Karpas-422 (cell line): ENCODE measurements around the gene HSPBAP1. TPM values are rescaled to one million over a fixed set of nuclear protein-coding genes. Genes with fewer than 3 reads are reported as not detected.
A peak's percentile ranks its signal among the peaks of the same experiment; 100 is the strongest.

ENCODE experiments used
- DNase-seq: peaks from one replicate; pipeline ENCODE4 v3.0.0-alpha.2; 2015
- H2AFZ ChIP-seq: fragments of 200-600 bp; sonication (generic); 2 replicates; pipeline ENCODE4 v1.6.1; 2014; ENCODE audit warnings: antibody characterized with exemption, low read length, mixed read lengths
- H3K27ac ChIP-seq: fragments of 200-600 bp; sonication (generic); 2 replicates; pipeline ENCODE4 v1.5.1; 2014; ENCODE audit warnings: mild to moderate bottlenecking, low read length, moderate library complexity
- H3K27me3 ChIP-seq: fragments of 200-600 bp; sonication (generic); 2 replicates; pipeline ENCODE4 v1.6.1; 2014; ENCODE audit warnings: low read length, mixed read lengths
- H3K36me3 ChIP-seq: fragments of 200-600 bp; sonication (generic); 2 replicates; pipeline ENCODE4 v1.6.1; 2014; ENCODE audit warnings: low read length, mixed read lengths; ENCODE audit not compliant: insufficient read depth
- H3K4me1 ChIP-seq: fragments of 200-600 bp; sonication (generic); 2 replicates; pipeline ENCODE4 v1.6.1; 2014; ENCODE audit warnings: mild to moderate bottlenecking, low read length, mixed read lengths
- H3K4me2 ChIP-seq: fragments of 200-600 bp; sonication (generic); 2 replicates; pipeline ENCODE4 v1.6.1; 2014; ENCODE audit warnings: low read length, low read depth, mild to moderate bottlenecking; ENCODE audit not compliant: poor library complexity, severe bottlenecking
- H3K4me3 ChIP-seq: fragments of 200-600 bp; sonication (generic); 2 replicates; pipeline ENCODE4 v1.5.1; 2014; ENCODE audit warnings: mild to moderate bottlenecking, antibody characterized with exemption, low read length, mixed read lengths
- H3K79me2 ChIP-seq: fragments of 200-600 bp; sonication (generic); 2 replicates; pipeline ENCODE4 v1.6.1; 2014; ENCODE audit warnings: mild to moderate bottlenecking, low read length, mixed read lengths
- H3K9ac ChIP-seq: fragments of 200-600 bp; sonication (generic); 2 replicates; pipeline ENCODE4 v1.6.0; 2014; ENCODE audit warnings: low read length
- H3K9me2 ChIP-seq: fragments of 200-600 bp; sonication (generic), shearing (Covaris generic); replicated peaks from 2 replicates; pipeline ENCODE4 v1.6.0; 2014; ENCODE audit warnings: mild to moderate bottlenecking, low read length, moderate library complexity; ENCODE audit not compliant: insufficient read depth
- H3K9me3 ChIP-seq: fragments of 300-700, 200-600 bp; sonication (generic); 2 replicates; pipeline ENCODE4 v1.6.1; 2014; ENCODE audit warnings: low read length, mixed read lengths
- H4K20me1 ChIP-seq: fragments of 200-600 bp; sonication (generic); 2 replicates; pipeline ENCODE4 v1.6.1; 2014; ENCODE audit warnings: mild to moderate bottlenecking, antibody characterized with exemption, low read length, low read depth; ENCODE audit not compliant: insufficient read depth
- total RNA-seq: library from RNA; depleted of rRNA; stranded (reverse); fragments of >200 nt; shearing (Covaris generic); gene quantifications from 2 replicates; pipeline ENCODE4 v1.2.3, GENCODE V29; 2014; ENCODE audit warnings: low replicate concordance

The HSPBAP1 gene
- total RNA-seq, 1 experiment from 2014 or later = 28.2 TPM

DNA sequence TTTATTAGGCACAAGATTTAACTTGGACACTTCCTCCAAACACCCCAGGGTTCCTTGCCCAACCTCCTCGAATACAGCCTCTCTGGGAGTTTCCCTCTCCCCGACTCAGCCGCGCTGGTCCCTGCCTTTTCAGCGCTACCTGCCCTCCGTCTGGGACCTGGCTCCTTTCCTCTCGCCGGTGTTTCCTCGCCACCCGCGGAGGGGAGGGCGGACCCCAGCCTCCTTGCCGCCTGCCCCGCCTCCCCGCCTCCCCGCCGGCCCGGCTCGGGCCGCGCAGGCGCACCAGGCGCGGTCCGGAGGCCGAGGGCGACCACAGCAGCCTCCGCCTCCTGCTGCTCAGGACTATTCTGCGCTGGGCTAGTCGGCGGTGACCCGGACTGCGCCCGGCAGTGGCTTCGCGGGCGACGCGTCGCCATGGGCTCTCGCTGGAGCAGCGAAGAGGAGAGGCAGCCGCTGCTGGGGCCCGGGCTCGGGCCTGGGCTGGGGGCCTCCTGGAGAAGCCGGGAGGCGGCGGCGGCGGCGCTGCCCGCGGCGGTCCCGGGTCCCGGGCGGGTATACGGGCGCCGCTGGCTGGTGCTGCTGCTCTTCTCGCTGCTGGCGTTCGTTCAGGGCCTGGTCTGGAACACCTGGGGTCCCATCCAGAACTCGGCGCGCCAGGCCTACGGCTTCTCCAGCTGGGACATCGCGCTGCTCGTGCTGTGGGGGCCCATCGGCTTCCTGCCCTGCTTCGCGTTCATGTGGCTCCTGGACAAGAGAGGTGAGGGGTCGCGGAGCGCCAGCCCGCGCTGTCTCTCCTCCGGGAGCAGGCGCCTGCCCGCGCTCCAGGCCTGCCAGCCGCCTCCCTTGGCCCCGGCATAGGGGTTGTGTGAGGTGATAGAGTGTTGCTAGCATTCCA, 1.4 kb upstream of the HSPBAP1 start, which contains the start of gene SLC49A4:
SLC49A4 (plus strand) TSS at position 291 of the 895 bp plus-strand sequence; CDS start at position 415, 124 bp downstream.
- Histone ChIP-seq H2AFZ (peak within 1 kb of the TSS; percentile 84), H4K20me1 (no peaks in the 10 kb centered on the region; the same call in 1 of the 2 replicates), H3K4me2 (peak within 1 kb of the TSS; percentile 97), H3K27me3 (no peaks in the 10 kb centered on the region), H3K9me2 (no peaks in the 10 kb centered on the region), H3K27ac (peak within 1 kb of the TSS; percentile 72), H3K79me2 (peaks cover 46% of the 10 kb centered on the region), H3K4me3 (peak within 1 kb of the TSS; percentile 71), H3K9me3 (no peaks in the 10 kb centered on the region), H3K4me1 (peaks cover 44% of the 10 kb centered on the region), H3K36me3 (0 out of 2 replicates have a peak, but pooled peaks cover 4% of the 10 kb centered on the region), H3K9ac (peak within 1 kb of the TSS; percentile 77)
- DNase-seq = peak; percentile 90

DNA sequence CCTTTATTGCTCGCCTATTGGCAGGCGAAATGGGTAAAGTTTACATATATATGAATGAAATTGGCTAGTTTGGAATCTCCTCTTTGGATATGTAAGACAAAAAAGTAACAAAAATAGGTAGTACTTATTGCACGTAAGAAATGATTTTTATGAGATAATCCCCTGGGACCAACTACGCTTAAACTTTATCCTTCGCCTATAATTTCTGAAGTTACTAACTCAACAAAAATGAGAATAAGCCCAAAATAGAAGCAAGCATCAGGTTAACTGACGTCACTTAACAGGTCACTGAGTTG, 800 bp upstream of the HSPBAP1 start:
- no peaks in the 10 kb centered on the region for H3K9me3 ChIP-seq
- H3K9me2 ChIP-seq = no peaks in the 10 kb centered on the region
- peak overlapping the region; percentile 72 for H3K27ac ChIP-seq
- H4K20me1 ChIP-seq = no peaks in the 10 kb centered on the region; the same call in 1 of the 2 replicates
- peak overlapping the region; percentile 84 for H2AFZ ChIP-seq
- H3K36me3 ChIP-seq = 0 out of 2 replicates have a peak, but pooled peaks cover 4% of the 10 kb centered on the region
- H3K79me2 ChIP-seq = peaks cover 52% of the 10 kb centered on the region
- peaks cover 47% of the 10 kb centered on the region for H3K4me1 ChIP-seq
- peak overlapping the region; percentile 71 for H3K4me3 ChIP-seq
- no peak for DNase-seq
- H3K4me2 ChIP-seq = peak overlapping the region; percentile 97
- no peaks in the 10 kb centered on the region for H3K27me3 ChIP-seq
- peak overlapping the region; percentile 77 for H3K9ac ChIP-seq

DNA sequence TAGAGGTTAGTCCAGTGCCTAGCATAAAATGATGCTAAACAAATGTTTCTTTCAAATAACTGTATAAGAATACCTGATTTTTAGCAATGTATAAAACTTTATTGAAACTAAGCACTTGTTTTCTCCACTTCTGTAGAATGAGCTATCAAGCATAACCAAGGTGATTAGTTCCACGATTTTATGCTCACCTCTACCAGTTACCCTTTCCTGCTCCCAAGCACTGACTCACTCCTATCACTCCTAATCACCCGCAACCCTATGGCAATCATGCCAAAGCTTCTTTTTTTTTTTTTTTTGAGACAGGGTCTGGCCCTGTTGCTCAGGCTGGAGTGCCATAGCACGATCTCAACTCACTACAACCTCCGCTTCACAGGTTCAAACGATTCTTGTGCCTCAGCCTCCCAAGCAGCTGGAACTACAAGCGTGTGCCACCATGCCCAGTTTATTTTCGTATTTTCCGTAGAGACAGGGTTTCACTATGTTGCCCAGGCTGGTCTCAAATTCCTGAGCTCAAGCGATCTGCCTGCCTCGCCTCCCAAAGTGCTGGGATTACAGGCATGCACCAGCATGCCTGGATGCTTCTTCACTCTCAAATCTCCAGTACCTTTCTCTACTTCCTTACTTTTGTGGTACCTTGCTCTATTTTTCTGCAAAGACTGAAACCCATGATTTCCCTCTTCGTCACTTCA, 3.9 kb downstream of the HSPBAP1 start:
- no peak overlapping the region for H2AFZ ChIP-seq
- no peaks in the 10 kb centered on the region for H3K27me3 ChIP-seq
- no peak overlapping the region for H3K9ac ChIP-seq
- no peak overlapping the region for H3K4me3 ChIP-seq
- no peaks in the 10 kb centered on the region for H3K9me3 ChIP-seq
- no peak overlapping the region for H3K4me2 ChIP-seq
- H3K4me1 ChIP-seq = peaks cover 37% of the 10 kb centered on the region
- H3K36me3 ChIP-seq = peaks cover 15% of the 10 kb centered on the region
- H3K27ac ChIP-seq = no peak overlapping the region
- no peaks in the 10 kb centered on the region for H3K9me2 ChIP-seq
- peaks cover 85% of the 10 kb centered on the region for H3K79me2 ChIP-seq
- no peaks in the 10 kb centered on the region for H4K20me1 ChIP-seq
- DNase-seq = no peak

DNA sequence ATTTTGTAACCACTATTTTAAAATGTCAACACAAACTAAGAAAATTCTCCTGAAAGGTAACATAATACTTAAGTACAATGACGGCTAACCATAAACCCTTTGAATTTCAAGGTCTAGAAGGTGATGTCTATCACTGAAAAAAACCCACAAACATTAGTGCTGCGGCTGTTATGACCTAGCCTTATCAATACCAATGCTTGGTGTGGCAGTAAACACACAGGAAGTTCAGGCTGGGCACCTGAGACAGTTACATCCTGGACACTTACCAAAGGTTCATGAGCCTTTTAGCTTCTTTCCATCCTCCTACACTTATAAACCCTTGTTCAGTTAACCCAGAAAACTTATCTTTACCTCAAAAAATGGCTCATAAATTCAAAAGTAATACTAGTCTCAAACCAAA, 5.8 kb downstream of the HSPBAP1 start:
- H3K79me2 ChIP-seq = peaks cover 95% of the 10 kb centered on the region
- H3K27me3 ChIP-seq = no peaks in the 10 kb centered on the region
- no peak overlapping the region for H3K27ac ChIP-seq
- no peaks in the 10 kb centered on the region for H3K9me3 ChIP-seq
- no peaks in the 10 kb centered on the region for H4K20me1 ChIP-seq
- no peak overlapping the region for H3K4me2 ChIP-seq
- no peak overlapping the region for H2AFZ ChIP-seq
- H3K9ac ChIP-seq = no peak overlapping the region
- no peak for DNase-seq
- no peaks in the 10 kb centered on the region for H3K9me2 ChIP-seq
- H3K4me3 ChIP-seq = no peak overlapping the region
- peaks cover 28% of the 10 kb centered on the region for H3K4me1 ChIP-seq
- H3K36me3 ChIP-seq = peaks cover 20% of the 10 kb centered on the region

DNA sequence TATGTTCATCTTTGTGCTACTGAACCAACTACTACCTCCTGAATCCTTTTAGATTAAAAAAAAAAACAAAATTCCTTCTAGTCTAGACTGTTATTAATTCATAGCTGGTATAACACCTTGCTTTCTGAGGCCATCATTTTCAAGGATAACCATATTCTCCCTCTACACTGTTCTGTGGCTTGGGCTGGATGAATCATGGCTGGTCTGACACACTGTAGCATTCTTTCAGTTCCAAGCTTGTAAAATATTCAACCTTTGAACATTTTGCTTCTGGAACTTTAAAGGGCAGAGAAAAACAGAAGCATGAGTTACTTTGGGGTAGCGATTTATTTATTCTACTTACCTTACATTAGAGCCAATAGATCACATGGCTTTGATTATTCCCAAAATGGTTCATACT, 7.6 kb downstream of the HSPBAP1 start:
- peaks cover 88% of the 10 kb centered on the region for H3K79me2 ChIP-seq
- H2AFZ ChIP-seq = no peak overlapping the region
- no peak overlapping the region for H3K4me3 ChIP-seq
- no peak overlapping the region for H3K9ac ChIP-seq
- no peaks in the 10 kb centered on the region for H3K9me3 ChIP-seq
- H3K27me3 ChIP-seq = no peaks in the 10 kb centered on the region
- H3K36me3 ChIP-seq = peaks cover 15% of the 10 kb centered on the region
- peaks cover 16% of the 10 kb centered on the region for H3K4me1 ChIP-seq
- DNase-seq = no peak
- no peaks in the 10 kb centered on the region for H4K20me1 ChIP-seq
- no peak overlapping the region for H3K27ac ChIP-seq
- H3K9me2 ChIP-seq = no peaks in the 10 kb centered on the region
- no peak overlapping the region for H3K4me2 ChIP-seq

DNA sequence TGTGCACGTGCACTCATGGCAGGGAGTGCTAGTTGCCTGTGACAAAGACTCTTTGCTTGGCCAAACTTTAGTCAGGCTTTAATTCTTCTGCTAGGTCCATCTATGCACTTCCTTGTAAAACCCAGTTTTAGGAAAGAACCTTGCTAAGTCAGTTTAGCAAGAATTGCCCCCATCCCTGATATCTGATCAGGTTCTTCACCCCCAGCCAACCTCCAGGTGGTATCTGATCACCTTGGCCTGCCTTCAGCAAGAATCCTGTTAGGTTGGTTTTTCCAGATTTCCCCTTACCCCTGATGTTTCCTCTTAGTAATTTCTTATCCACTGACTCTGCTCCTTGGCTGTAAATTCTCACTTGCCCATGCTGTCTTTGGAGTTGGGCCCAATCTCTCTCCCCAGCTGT, 8.4 kb downstream of the HSPBAP1 start:
- no peaks in the 10 kb centered on the region for H3K27me3 ChIP-seq
- H3K79me2 ChIP-seq = peaks cover 80% of the 10 kb centered on the region
- no peak overlapping the region for H3K4me2 ChIP-seq
- H2AFZ ChIP-seq = no peak overlapping the region
- no peak for DNase-seq
- peaks cover 9% of the 10 kb centered on the region for H3K4me1 ChIP-seq
- H4K20me1 ChIP-seq = no peaks in the 10 kb centered on the region
- H3K4me3 ChIP-seq = no peak overlapping the region
- no peaks in the 10 kb centered on the region for H3K9me3 ChIP-seq
- H3K9ac ChIP-seq = no peak overlapping the region
- H3K9me2 ChIP-seq = no peaks in the 10 kb centered on the region
- H3K36me3 ChIP-seq = peaks cover 15% of the 10 kb centered on the region
- no peak overlapping the region for H3K27ac ChIP-seq

DNA sequence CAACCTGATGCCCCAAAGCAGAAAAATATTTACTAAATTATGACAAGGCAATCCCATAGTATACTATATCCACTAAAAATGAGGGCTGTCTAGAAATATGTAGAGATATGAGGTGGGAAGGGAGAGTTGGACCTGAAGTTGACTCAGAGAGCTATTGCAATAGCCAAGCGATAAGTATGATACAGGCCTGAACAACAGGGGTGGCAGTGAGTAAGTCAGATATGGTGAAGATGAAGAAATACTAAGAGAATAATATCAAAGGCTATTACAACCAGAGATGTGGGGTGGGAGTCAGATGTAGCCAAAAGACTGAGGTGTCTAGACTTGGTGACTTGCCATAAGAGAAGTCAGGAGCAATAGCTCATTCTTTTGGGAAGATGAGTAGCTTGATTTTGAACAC, 9.2 kb downstream of the HSPBAP1 start:
- DNase-seq = no peak
- no peaks in the 10 kb centered on the region for H3K9me3 ChIP-seq
- no peak overlapping the region for H3K4me2 ChIP-seq
- no peaks in the 10 kb centered on the region for H3K27me3 ChIP-seq
- peaks cover 15% of the 10 kb centered on the region for H3K36me3 ChIP-seq
- H3K27ac ChIP-seq = no peak overlapping the region
- no peak overlapping the region for H3K4me3 ChIP-seq
- no peaks in the 10 kb centered on the region for H4K20me1 ChIP-seq
- no peak overlapping the region for H3K9ac ChIP-seq
- peaks cover 72% of the 10 kb centered on the region for H3K79me2 ChIP-seq
- H3K4me1 ChIP-seq = peaks cover 5% of the 10 kb centered on the region; the same call in 1 of the 2 replicates
- no peaks in the 10 kb centered on the region for H3K9me2 ChIP-seq
- H2AFZ ChIP-seq = no peak overlapping the region

DNA sequence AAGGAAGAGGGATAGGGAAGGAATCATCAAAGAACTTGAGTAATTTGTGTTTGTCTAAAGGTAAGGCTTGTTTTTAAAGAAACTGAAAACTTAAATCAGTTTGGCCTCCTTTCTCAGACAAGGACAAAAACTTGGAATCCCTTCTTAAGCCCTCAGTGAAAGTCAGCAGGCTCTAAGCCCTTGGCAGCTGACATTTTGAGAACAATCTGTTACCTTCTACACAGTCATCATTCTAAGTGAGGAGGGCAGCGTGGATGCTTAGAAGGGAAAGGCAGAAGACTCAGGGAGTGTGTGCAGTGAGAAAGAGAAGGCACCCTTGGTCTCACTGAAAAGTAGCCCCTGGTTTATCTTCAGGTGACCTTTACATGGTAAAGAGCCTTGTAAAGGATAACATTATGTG, 10.8 kb downstream of the HSPBAP1 start:
- Histone ChIP-seq H3K36me3 (peaks cover 15% of the 10 kb centered on the region), H3K4me3 (no peak overlapping the region), H3K27me3 (no peaks in the 10 kb centered on the region), H3K9ac (no peak overlapping the region), H4K20me1 (no peaks in the 10 kb centered on the region), H3K79me2 (peaks cover 55% of the 10 kb centered on the region), H3K27ac (no peak overlapping the region), H2AFZ (no peak overlapping the region), H3K9me2 (no peaks in the 10 kb centered on the region), H3K4me1 (0 out of 2 replicates have a peak, but pooled peaks cover 3% of the 10 kb centered on the region), H3K9me3 (no peaks in the 10 kb centered on the region), H3K4me2 (no peak overlapping the region)
- DNase-seq = no peak
